Cardiac fibroblast (primary cell): ENCODE measurements around the gene CHAF1B.
"Not testable (repeated sequence)": the region's sequence is repeated elsewhere in the genome, so short reads cannot be mapped to it uniquely, and the experiment has no call there.

ENCODE experiments used
- DNase-seq, 2 donors: peaks; one replicate each; pipeline versions ENCODE4 v3.0.0 to v3.0.0-alpha.2; 2010; ENCODE audit warnings: low read depth in 2 of 2
- H3K4me3 ChIP-seq, 2 donors: replicated peaks in 1 of 2; 1 replicate in 1 of 2; 2 replicates in 1 of 2; pipeline ENCODE4 v1.5.1; 2011; ENCODE audit warnings: low read depth in 2 of 2, low read length in 2 of 2, mild to moderate bottlenecking in 2 of 2, moderate library complexity in 1 of 2
- CTCF ChIP-seq: IDR thresholded peaks from one replicate; pipeline ENCODE4 v1.5.1; 2011; ENCODE audit warnings: low read depth, mild to moderate bottlenecking, low read length, inconsistent platforms

Gene CHAF1B

GRCh38 chr21:36388096-36388495, 2.9 kb downstream of the CHAF1B start:
- no peak overlapping the region for H3K4me3 ChIP-seq
- DNase-seq = no peak
- no peak for TF ChIP-seq CTCF

- peak; percentile 21 to 43 for DNase-seq
- no peak for TF ChIP-seq CTCF
- H3K4me3 ChIP-seq = no peak overlapping the region
Measured at GRCh38 chr21:36388835-36389234, 3.6 kb downstream of the CHAF1B start.

GRCh38 chr21:36391649-36392048, 6.5 kb downstream of the CHAF1B start:
- H3K4me3 ChIP-seq = not testable (repeated sequence)

GRCh38 chr21:36395353-36396111, 10.3 kb downstream of the CHAF1B start:
- DNase-seq = no peak
- no peak overlapping the region for H3K4me3 ChIP-seq
- TF ChIP-seq CTCF = no peak

More at GRCh38 chr21:36391649-36392048, 6.5 kb downstream of the CHAF1B start:
- DNase-seq = not testable (repeated sequence)

- no peak for TF ChIP-seq CTCF
- DNase-seq = no peak
- no peak overlapping the region for H3K4me3 ChIP-seq
Measured at GRCh38 chr21:36396325-36396724, 11.1 kb downstream of the CHAF1B start.

GRCh38 chr21:36396971-36397370, 11.8 kb downstream of the CHAF1B start:
- DNase-seq = no peak
- H3K4me3 ChIP-seq = no peak overlapping the region
- no peak for TF ChIP-seq CTCF

- DNase-seq = no peak
- no peak for TF ChIP-seq CTCF
- H3K4me3 ChIP-seq = no peak overlapping the region
Measured at GRCh38 chr21:36397606-36398005, 12.4 kb downstream of the CHAF1B start.

- not testable (repeated sequence) for H3K4me3 ChIP-seq, DNase-seq
Measured at GRCh38 chr21:36399736-36400135, 14.5 kb downstream of the CHAF1B start.
